Neuronal stem cell (in vitro differentiated cells): ENCODE measurements around the gene WDR48.
A peak's percentile ranks its signal among the peaks of the same experiment; 100 is the strongest.

ENCODE experiments used
- DNase-seq: peaks from one replicate; pipeline ENCODE4 v3.0.0-alpha.2; 2013; ENCODE audit warnings: low spot score
- H2AFZ ChIP-seq: one replicate; pipeline ENCODE4 v1.6.1; 2013; ENCODE audit warnings: mild to moderate bottlenecking, low read length, inconsistent platforms
- H2AK5ac ChIP-seq: 2 replicates; pipeline ENCODE4 v1.6.1; 2013; ENCODE audit warnings: low read depth, mild to moderate bottlenecking, inconsistent platforms, low read length, moderate library complexity, mixed read lengths
- H2BK120ac ChIP-seq: 2 replicates; pipeline ENCODE4 v1.6.1; 2013; ENCODE audit warnings: low read depth, mild to moderate bottlenecking, inconsistent platforms, low read length, moderate library complexity, mixed read lengths
- H2BK12ac ChIP-seq: one replicate; pipeline ENCODE4 v1.6.1; 2013; ENCODE audit warnings: low read length, inconsistent platforms
- H2BK15ac ChIP-seq: 2 replicates; pipeline ENCODE4 v1.6.1; 2013; ENCODE audit warnings: mild to moderate bottlenecking, low read length, inconsistent platforms, mixed read lengths
- H2BK5ac ChIP-seq: one replicate; pipeline ENCODE4 v1.6.1; 2013; ENCODE audit warnings: inconsistent platforms, mild to moderate bottlenecking, low read length, moderate library complexity
- H3K14ac ChIP-seq: one replicate; pipeline ENCODE4 v1.6.1; 2013; ENCODE audit warnings: low read length, inconsistent platforms
- H3K18ac ChIP-seq: 2 replicates; pipeline ENCODE4 v1.6.1; 2013; ENCODE audit warnings: low read length, inconsistent platforms
- H3K23ac ChIP-seq: 2 replicates; pipeline ENCODE4 v1.6.1; 2013; ENCODE audit warnings: low read depth, mild to moderate bottlenecking, mixed read lengths, low read length, inconsistent platforms; ENCODE audit not compliant: poor library complexity
- H3K27ac ChIP-seq: replicated peaks from 3 replicates; pipeline ENCODE4 v1.5.1; 2013; ENCODE audit warnings: low read length, inconsistent platforms
- H3K27me3 ChIP-seq, 3 experiments: 2 replicates each; pipeline ENCODE4 v1.6.1; 2013; ENCODE audit warnings: low read length in 3 of 3, mild to moderate bottlenecking in 2 of 3, inconsistent platforms in 1 of 3, low read depth in 1 of 3, mixed read lengths in 1 of 3, moderate library complexity in 1 of 3; ENCODE audit not compliant: control insufficient read depth in 3 of 3, insufficient read depth in 3 of 3
- H3K36me3 ChIP-seq, 2 donors: replicated peaks in 1 of 2; 2 replicates each; pipeline ENCODE4 v1.6.1; 2013; ENCODE audit warnings: low read length in 2 of 2; ENCODE audit not compliant: control insufficient read depth in 2 of 2, insufficient read depth in 2 of 2
- H3K4ac ChIP-seq: 2 replicates; pipeline ENCODE4 v1.6.1; 2013; ENCODE audit warnings: inconsistent platforms, mild to moderate bottlenecking, low read length, moderate library complexity
- H3K4me1 ChIP-seq, 2 donors: 1 replicate in 1 of 2; 2 replicates in 1 of 2; pipeline ENCODE4 v1.6.1; 2013; ENCODE audit warnings: low read length in 2 of 2, low read depth in 1 of 2; ENCODE audit not compliant: control insufficient read depth in 2 of 2, insufficient read depth in 1 of 2
- H3K4me2 ChIP-seq: one replicate; pipeline ENCODE4 v1.6.1; 2013; ENCODE audit warnings: mild to moderate bottlenecking, low read length, inconsistent platforms; ENCODE audit not compliant: insufficient read depth, poor library complexity, severe bottlenecking
- H3K4me3 ChIP-seq, 2 donors: 2 replicates each; pipeline ENCODE4 v1.5.1; 2013; ENCODE audit warnings: low read length in 2 of 2, mild to moderate bottlenecking in 2 of 2, inconsistent platforms in 1 of 2, moderate library complexity in 1 of 2
- H3K79me1 ChIP-seq: one replicate; pipeline ENCODE4 v1.6.1; 2013; ENCODE audit warnings: low read depth, mild to moderate bottlenecking, inconsistent platforms, low read length, moderate library complexity
- H3K9ac ChIP-seq: one replicate; pipeline ENCODE4 v1.6.1; 2013; ENCODE audit warnings: mild to moderate bottlenecking, low read depth, low read length, inconsistent platforms; ENCODE audit not compliant: poor library complexity
- H3K9me3 ChIP-seq, 2 donors: replicated peaks in 1 of 2; 2 replicates each; pipeline versions ENCODE3 to v1.6.1; 2013; ENCODE audit warnings: low read length in 2 of 2, mild to moderate bottlenecking in 2 of 2, inconsistent platforms in 1 of 2, low read depth in 1 of 2, mixed read lengths in 1 of 2, moderate library complexity in 1 of 2; ENCODE audit not compliant: control insufficient read depth in 2 of 2, insufficient read depth in 1 of 2
- H4K8ac ChIP-seq: one replicate; pipeline ENCODE4 v1.6.1; 2013; ENCODE audit warnings: low read depth, mild to moderate bottlenecking, inconsistent platforms, low read length, moderate library complexity
- H4K91ac ChIP-seq: one replicate; pipeline ENCODE4 v1.6.1; 2013; ENCODE audit warnings: low read length, low read depth, mild to moderate bottlenecking, inconsistent platforms; ENCODE audit not compliant: poor library complexity
- WGBS, 2 donors: extraction: QIAGEN DNeasy Blood & Tissue Kit; methylation state at CpG; one replicate each; pipeline ENCODE4 v1.1.7; 2013; ENCODE audit warnings: missing lambda C conversion rate in 2 of 2, mixed read lengths in 1 of 2; ENCODE audit not compliant: insufficient read length in 2 of 2, insufficient replicate concordance in 1 of 2; ENCODE audit errors: extremely low coverage in 2 of 2; 5-methylcytosine and 5-hydroxymethylcytosine counted together

Gene WDR48

DNA sequence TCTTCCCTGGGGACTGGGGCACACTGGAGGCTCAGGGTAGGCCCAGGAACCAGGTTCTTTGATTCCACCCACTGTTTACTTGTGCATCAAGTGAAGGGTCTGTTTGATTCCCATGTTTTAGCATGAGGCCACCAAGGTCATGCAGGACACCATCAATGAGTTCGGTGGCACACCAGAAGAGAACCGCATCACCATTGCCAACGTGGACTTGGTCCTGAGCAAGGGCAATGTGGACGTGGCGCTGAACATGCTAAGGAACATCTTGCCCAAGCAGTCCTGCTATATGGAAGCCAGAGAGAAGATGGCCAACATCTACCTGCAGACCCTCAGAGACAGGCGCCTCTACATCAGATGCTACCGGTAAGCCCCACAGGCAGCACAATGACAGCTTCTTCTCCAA lies 77.1 kb downstream of the WDR48 start:
- H3K27ac ChIP-seq = no peak overlapping the region
- H4K91ac ChIP-seq = no peak overlapping the region
- H3K9me3 ChIP-seq = no peaks in the 10 kb centered on the region
- H2BK15ac ChIP-seq = no peak overlapping the region
- no peak overlapping the region for H3K9ac ChIP-seq
- no CpG with 5 or more reads among the region's 7 CpGs for WGBS, 2 donors
- H2BK5ac ChIP-seq = no peak overlapping the region
- H3K14ac ChIP-seq = no peak overlapping the region
- no peak overlapping the region for H4K8ac ChIP-seq
- no peaks in the 10 kb centered on the region for H3K79me1 ChIP-seq
- no peak overlapping the region for H2BK12ac ChIP-seq
- H3K18ac ChIP-seq = no peak overlapping the region
- no peak overlapping the region for H3K4me2 ChIP-seq
- H3K4ac ChIP-seq = no peak overlapping the region
- H3K36me3 ChIP-seq = no peaks in the 10 kb centered on the region
- no peaks in the 10 kb centered on the region for H3K27me3 ChIP-seq
- H2AFZ ChIP-seq = no peak overlapping the region
- no peak overlapping the region for H2BK120ac ChIP-seq
- DNase-seq = no peak
- peaks cover 0 to 1% of the 10 kb centered on the region in 2 donors for H3K4me1 ChIP-seq
- H3K23ac ChIP-seq = no peak overlapping the region
- no peak overlapping the region for H3K4me3 ChIP-seq
- H2AK5ac ChIP-seq = no peak overlapping the region

DNA sequence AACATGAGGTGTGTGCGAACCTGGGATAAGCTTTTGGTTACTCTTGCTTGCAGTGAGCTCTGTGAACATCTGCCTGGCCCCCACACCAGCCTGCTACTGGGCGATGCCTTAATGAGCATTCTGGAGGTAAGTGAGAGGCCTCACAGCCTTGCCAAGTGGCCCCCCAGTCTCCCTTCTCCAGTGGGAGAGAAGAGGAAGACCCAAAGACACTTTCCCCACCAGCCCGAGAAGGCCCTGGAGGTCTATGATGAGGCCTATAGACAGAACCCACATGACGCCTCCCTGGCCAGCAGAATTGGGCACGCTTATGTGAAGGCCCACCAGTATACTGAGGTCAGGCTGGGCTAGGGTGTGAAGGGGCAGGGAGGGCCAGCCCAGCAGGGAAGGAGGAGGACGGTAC lies 78.2 kb downstream of the WDR48 start:
- H2BK15ac ChIP-seq = no peak overlapping the region
- H3K79me1 ChIP-seq = no peaks in the 10 kb centered on the region
- H3K27me3 ChIP-seq = no peaks in the 10 kb centered on the region
- H2BK120ac ChIP-seq = no peak overlapping the region
- no peak overlapping the region for H3K18ac ChIP-seq
- no peak overlapping the region for H3K23ac ChIP-seq
- peaks cover 0 to 1% of the 10 kb centered on the region in 2 donors for H3K4me1 ChIP-seq
- H3K27ac ChIP-seq = no peak overlapping the region
- no peak overlapping the region for H2BK5ac ChIP-seq
- no peak overlapping the region for H4K91ac ChIP-seq
- DNase-seq = no peak
- H3K9me3 ChIP-seq = no peaks in the 10 kb centered on the region
- H3K4ac ChIP-seq = no peak overlapping the region
- no peak overlapping the region for H2BK12ac ChIP-seq
- no peak overlapping the region for H2AFZ ChIP-seq
- H3K36me3 ChIP-seq = no peaks in the 10 kb centered on the region
- no peak overlapping the region for H4K8ac ChIP-seq
- no peak overlapping the region for H3K9ac ChIP-seq
- WGBS, 2 donors = no CpG with 5 or more reads among the region's 6 CpGs
- no peak overlapping the region for H3K4me2 ChIP-seq
- no peak overlapping the region for H2AK5ac ChIP-seq
- peak overlapping the region; percentile 26 for H3K14ac ChIP-seq
- H3K4me3 ChIP-seq = no peak overlapping the region

DNA sequence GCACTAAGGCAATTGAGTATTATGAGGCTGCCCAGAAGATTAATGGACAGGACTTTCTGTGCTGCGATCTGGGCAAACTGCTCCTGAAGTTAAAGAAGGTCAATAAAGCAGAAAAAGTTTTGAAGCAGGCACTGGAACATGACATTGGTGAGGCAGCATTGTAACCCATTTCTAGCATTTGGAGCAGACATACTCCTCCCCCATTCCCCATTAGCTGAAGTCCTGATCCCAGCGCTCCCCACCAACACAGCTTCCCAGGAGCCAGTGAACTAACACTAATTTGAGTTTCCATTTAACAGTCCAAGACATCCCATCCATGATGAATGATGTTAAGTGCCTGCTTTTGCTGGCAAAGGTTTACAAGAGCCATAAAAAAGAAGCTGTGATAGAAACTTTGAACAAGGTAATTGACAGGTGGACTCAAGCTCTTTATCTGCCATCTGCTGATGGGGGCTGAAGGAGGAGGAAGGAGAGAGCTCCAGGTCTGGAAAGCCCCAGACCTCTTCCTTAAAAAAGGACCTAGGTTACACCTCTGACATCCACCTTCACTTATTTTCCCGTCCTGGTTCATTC lies 79.0 kb downstream of the WDR48 start:
- no peak overlapping the region for H2AFZ ChIP-seq
- no peak overlapping the region for H3K4me2 ChIP-seq
- H3K4me1 ChIP-seq = peaks cover 0 to 1% of the 10 kb centered on the region in 2 donors
- H3K14ac ChIP-seq = no peak overlapping the region
- no peak overlapping the region for H4K91ac ChIP-seq
- no peak overlapping the region for H2BK12ac ChIP-seq
- H4K8ac ChIP-seq = no peak overlapping the region
- no peak overlapping the region for H3K23ac ChIP-seq
- no peak overlapping the region for H2BK5ac ChIP-seq
- no peak overlapping the region for H3K27ac ChIP-seq
- no peaks in the 10 kb centered on the region for H3K36me3 ChIP-seq
- H2AK5ac ChIP-seq = no peak overlapping the region
- no peaks in the 10 kb centered on the region for H3K9me3 ChIP-seq
- H2BK120ac ChIP-seq = no peak overlapping the region
- no peak overlapping the region for H3K18ac ChIP-seq
- H3K4me3 ChIP-seq = no peak overlapping the region
- WGBS, 2 donors = no CpG with 5 or more reads among the region's 3 CpGs
- no peaks in the 10 kb centered on the region for H3K79me1 ChIP-seq
- H3K27me3 ChIP-seq = no peaks in the 10 kb centered on the region
- no peak overlapping the region for H3K9ac ChIP-seq
- no peak for DNase-seq
- no peak overlapping the region for H2BK15ac ChIP-seq
- no peak overlapping the region for H3K4ac ChIP-seq

DNA sequence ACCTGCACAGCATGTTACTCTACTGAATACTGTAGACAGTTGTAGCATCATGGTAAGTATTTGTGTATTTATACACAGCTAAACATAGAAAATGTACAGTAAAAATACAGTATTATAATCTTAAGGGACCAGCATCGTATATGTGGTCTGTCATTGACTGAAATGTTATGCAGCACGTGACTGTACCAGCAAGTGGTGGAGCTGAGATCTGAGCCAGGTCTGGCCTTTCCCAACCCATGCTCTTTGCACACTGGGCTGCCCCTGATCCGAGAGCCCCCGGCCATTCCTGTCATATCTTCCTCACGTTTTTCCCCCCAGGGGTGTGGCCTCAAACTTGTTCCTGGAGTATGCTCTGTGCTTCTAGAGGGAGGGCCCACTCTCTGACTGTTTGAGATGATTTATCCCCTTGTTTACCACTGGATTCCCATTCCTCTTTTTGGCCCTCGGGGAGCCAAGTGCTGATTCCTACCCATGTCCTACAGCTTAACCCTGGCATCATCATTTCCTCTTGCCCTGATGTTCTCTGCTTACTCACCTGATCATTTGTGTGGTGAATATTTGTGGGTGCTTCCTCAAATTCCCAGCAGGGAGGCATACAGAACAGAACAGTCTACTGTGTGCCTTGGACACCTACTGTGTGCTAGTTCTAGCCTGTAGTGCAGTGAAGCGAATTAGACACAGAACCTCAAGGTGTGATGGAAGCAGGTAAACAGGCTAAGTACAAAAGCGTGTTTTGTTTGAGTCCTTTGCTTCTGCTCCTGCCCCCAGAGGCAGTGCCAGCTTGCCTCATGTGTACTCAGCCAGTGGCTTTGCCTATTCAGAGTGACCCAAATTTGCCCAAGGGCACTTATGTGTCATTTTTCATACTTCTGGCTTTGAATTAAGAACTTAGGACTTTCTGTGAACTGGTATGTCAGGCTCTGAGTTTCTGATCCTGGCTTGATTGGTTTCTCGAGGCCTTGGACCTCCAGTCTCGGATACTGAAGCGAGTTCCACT lies 80.6 kb downstream of the WDR48 start:
- H2BK12ac ChIP-seq = no peak overlapping the region
- no peak overlapping the region for H2BK15ac ChIP-seq
- H2BK5ac ChIP-seq = no peak overlapping the region
- DNase-seq = no peak
- H3K4me1 ChIP-seq = peaks cover 0 to under 1% of the 10 kb centered on the region in 2 donors
- no peak overlapping the region for H4K8ac ChIP-seq
- H2AK5ac ChIP-seq = no peak overlapping the region
- H3K18ac ChIP-seq = no peak overlapping the region
- no peaks in the 10 kb centered on the region for H3K27me3 ChIP-seq
- H3K27ac ChIP-seq = no peak overlapping the region
- no peaks in the 10 kb centered on the region for H3K9me3 ChIP-seq
- no peak overlapping the region for H3K4me2 ChIP-seq
- H3K23ac ChIP-seq = no peak overlapping the region
- no peak overlapping the region for H3K14ac ChIP-seq
- no CpG with 5 or more reads among the region's 11 CpGs for WGBS, 2 donors
- no peak overlapping the region for H3K4ac ChIP-seq
- no peak overlapping the region for H2AFZ ChIP-seq
- no peak overlapping the region for H3K4me3 ChIP-seq
- H3K79me1 ChIP-seq = no peaks in the 10 kb centered on the region
- H2BK120ac ChIP-seq = no peak overlapping the region
- H3K9ac ChIP-seq = no peak overlapping the region
- no peak overlapping the region for H4K91ac ChIP-seq
- H3K36me3 ChIP-seq = no peaks in the 10 kb centered on the region
